Fibroblast of villous mesenchyme (primary cell): ENCODE measurements around the gene PGGT1B. TPM values are rescaled to one million over a fixed set of nuclear protein-coding genes. Genes with fewer than 3 reads are reported as not detected.

Source experiments
- DNase-seq: peaks from one replicate; pipeline ENCODE4 v3.0.0-alpha.2; 2010; ENCODE audit warnings: low read depth
- H3K4me3 ChIP-seq: 2 replicates; pipeline ENCODE4 v1.5.1; 2011; ENCODE audit warnings: low read depth, mild to moderate bottlenecking, low read length
- CTCF ChIP-seq: IDR thresholded peaks from 2 replicates; pipeline ENCODE4 v1.5.1; 2012; ENCODE audit warnings: low read depth, mild to moderate bottlenecking, low read length; ENCODE audit not compliant: insufficient read depth
- total RNA-seq: library from RNA; depleted of rRNA; stranded (reverse); fragments of >200 nt; gene quantifications from 2 replicates; pipeline ENCODE4 v1.2.3, GENCODE V29; 2012

PGGT1B gene
- total RNA-seq, 1 donor: 21.2 TPM

GRCh38 chr5:115202952-115203351 lies 59.7 kb downstream of the PGGT1B start:
- DNase-seq: no peak
- TF ChIP-seq CTCF: no peak
- no peak overlapping the region for H3K4me3 ChIP-seq

GRCh38 chr5:115196161-115196560 lies 66.5 kb downstream of the PGGT1B start:
- DNase-seq: no peak
- no peak overlapping the region for H3K4me3 ChIP-seq
- no peak for TF ChIP-seq CTCF

- DNase-seq: no peak
- TF ChIP-seq CTCF: no peak
- H3K4me3 ChIP-seq: no peak overlapping the region
Measured at GRCh38 chr5:115194676-115195075, 68.0 kb downstream of the PGGT1B start.

- no peak overlapping the region for H3K4me3 ChIP-seq
- no peak for TF ChIP-seq CTCF
- DNase-seq: no peak
Measured at GRCh38 chr5:115193295-115193694, 69.4 kb downstream of the PGGT1B start.

GRCh38 chr5:115192098-115192497 lies 70.6 kb downstream of the PGGT1B start:
- no peak overlapping the region for H3K4me3 ChIP-seq
- TF ChIP-seq CTCF: no peak
- DNase-seq: no peak

GRCh38 chr5:115191474-115192031 lies 71.1 kb downstream of the PGGT1B start:
- TF ChIP-seq CTCF: no peak
- H3K4me3 ChIP-seq: no peak overlapping the region
- DNase-seq: no peak

- TF ChIP-seq CTCF: no peak
- no peak for DNase-seq
- no peak overlapping the region for H3K4me3 ChIP-seq
Measured at GRCh38 chr5:115190388-115190787, 72.3 kb downstream of the PGGT1B start.
